Measurements from ENCODE around the gene C11orf52.

GRCh38 chr11:111913997-111914396 is 4.7 kb upstream of the C11orf52 start:
- TF ChIP-seq RFX5 (IDR thresholded peaks at IDR 0.05; ENCODE audit: borderline replicate concordance, low read depth, low read length): no peak
- TF ChIP-seq CTCF (IDR thresholded peaks at IDR 0.05; ENCODE audit: control extremely low read depth in 1 of 3, insufficient read depth in 1 of 3, low read depth in 1 of 3, low read length in 3 of 3): no peak
- no peak for TF ChIP-seq SP2 (IDR thresholded peaks at IDR 0.05; ENCODE audit: low read length)
- no peak for TF ChIP-seq TAF1 (IDR thresholded peaks at IDR 0.05; ENCODE audit: low read depth, low read length)
